ENCODE results near the gene EEF1AKMT3. TPM values are rescaled to one million over a fixed set of nuclear protein-coding genes. Genes with fewer than 3 reads are reported as not detected.

Gene EEF1AKMT3
- total and polyA plus RNA-seq, 4 donors = 1.5 to 6.4 (median 2.1) TPM

- H3K4me1 ChIP-seq (ENCODE audit: control insufficient read depth in 4 of 4, insufficient read depth in 4 of 4, low read length in 3 of 4) = peaks cover 0 to 24% (median 15%) of the 10 kb centered on the region in 4 donors
- H3K9me3 ChIP-seq (ENCODE audit: control insufficient read depth in 4 of 4, low read length in 3 of 4) = no peaks in the 10 kb centered on the region
- H3K9ac ChIP-seq (ENCODE audit: low read depth in 1 of 2, low read length in 2 of 2) = no peak overlapping the region
- TF ChIP-seq JUND (IDR thresholded peaks at IDR 0.05) (no peak), HNF4G (IDR thresholded peaks at IDR 0.05) (no peak), SP1 (IDR thresholded peaks at IDR 0.05) (no peak), REST (IDR thresholded peaks at IDR 0.05) (peak; percentile 96), RXRA (IDR thresholded peaks at IDR 0.05) (no peak), GABPA (IDR thresholded peaks at IDR 0.05 in 1 of 2, conservative IDR thresholded peaks at IDR 0.05 in 1 of 2) (no peak), RAD21 (IDR thresholded peaks at IDR 0.05) (no peak)
- no peak overlapping the region for H3K27ac ChIP-seq (ENCODE audit: low read depth in 1 of 2, low read length in 2 of 2)
- H3K4me3 ChIP-seq (ENCODE audit: low read depth in 1 of 3, low read length in 3 of 3) = no peak overlapping the region
- 93% methylated on average over 3 of the region's 3 CpGs for WGBS
- peaks cover 0 to 11% (median 4%) of the 10 kb centered on the region in 4 donors for H3K27me3 ChIP-seq (ENCODE audit: control insufficient read depth in 4 of 4, insufficient read depth in 4 of 4, low read length in 3 of 4)
- H3K36me3 ChIP-seq (ENCODE audit: control insufficient read depth in 4 of 4, insufficient read depth in 3 of 4, low read depth in 1 of 4, low read length in 3 of 4) = peaks cover 0 to 7% (median 0%) of the 10 kb centered on the region in 4 donors
- no peak for DNase-seq (ENCODE audit: low spot score)
Measured at GRCh38 chr12:57760347-57760982, 11.9 kb upstream of the EEF1AKMT3 start.

GRCh38 chr12:57761391-57761998, 10.9 kb upstream of the EEF1AKMT3 start:
- H3K4me3 ChIP-seq (ENCODE audit: low read depth in 1 of 3, low read length in 3 of 3) = no peak overlapping the region
- peaks cover 0 to 7% (median 0%) of the 10 kb centered on the region in 4 donors for H3K36me3 ChIP-seq (ENCODE audit: control insufficient read depth in 4 of 4, insufficient read depth in 3 of 4, low read depth in 1 of 4, low read length in 3 of 4)
- H3K9ac ChIP-seq (ENCODE audit: low read depth in 1 of 2, low read length in 2 of 2) = no peak overlapping the region
- no peak for DNase-seq (ENCODE audit: low spot score)
- H3K4me1 ChIP-seq (ENCODE audit: control insufficient read depth in 4 of 4, insufficient read depth in 4 of 4, low read length in 3 of 4) = peaks cover 3 to 28% (median 19%) of the 10 kb centered on the region in 4 donors
- no peak overlapping the region for H3K27ac ChIP-seq (ENCODE audit: low read depth in 1 of 2, low read length in 2 of 2)
- TF ChIP-seq YY1 (IDR thresholded peaks at IDR 0.05) (no peak), FOXA1 (IDR thresholded peaks at IDR 0.05) (no peak), HNF4A (conservative IDR thresholded peaks at IDR 0.05) (no peak), TAF1 (conservative IDR thresholded peaks at IDR 0.05) (no peak), FOXA2 (IDR thresholded peaks at IDR 0.05) (no peak)
- 94% methylated on average over 4 of the region's 4 CpGs for WGBS
- no peaks in the 10 kb centered on the region for H3K9me3 ChIP-seq (ENCODE audit: control insufficient read depth in 4 of 4, low read length in 3 of 4)
- H3K27me3 ChIP-seq (ENCODE audit: control insufficient read depth in 4 of 4, insufficient read depth in 4 of 4, low read length in 3 of 4) = peaks cover 0 to 11% (median 5%) of the 10 kb centered on the region in 4 donors

- Histone ChIP-seq H3K27ac (ENCODE audit: low read depth in 1 of 2, low read length in 2 of 2) (no peak overlapping the region), H3K36me3 (ENCODE audit: control insufficient read depth in 4 of 4, insufficient read depth in 3 of 4, low read depth in 1 of 4, low read length in 3 of 4) (peaks cover 0 to 7% (median 0%) of the 10 kb centered on the region in 4 donors), H3K4me1 (ENCODE audit: control insufficient read depth in 4 of 4, insufficient read depth in 4 of 4, low read length in 3 of 4) (peaks cover 5 to 30% (median 20%) of the 10 kb centered on the region in 4 donors), H3K27me3 (ENCODE audit: control insufficient read depth in 4 of 4, insufficient read depth in 4 of 4, low read length in 3 of 4) (peaks cover 0 to 13% (median 6%) of the 10 kb centered on the region in 4 donors), H3K4me3 (ENCODE audit: low read depth in 1 of 3, low read length in 3 of 3) (no peak overlapping the region), H3K9me3 (ENCODE audit: control insufficient read depth in 4 of 4, low read length in 3 of 4) (no peaks in the 10 kb centered on the region), H3K9ac (ENCODE audit: low read depth in 1 of 2, low read length in 2 of 2) (no peak overlapping the region)
- no peak for DNase-seq (ENCODE audit: low spot score)
- 94% methylated on average over 2 of the region's 2 CpGs for WGBS
- TF ChIP-seq HNF4G (IDR thresholded peaks at IDR 0.05) = no peak
- no peak for TF ChIP-seq MAX (IDR thresholded peaks at IDR 0.05)
- no peak for TF ChIP-seq NR2F2 (IDR thresholded peaks at IDR 0.05)
- TF ChIP-seq ATF3 (IDR thresholded peaks at IDR 0.05) = no peak
- TF ChIP-seq TAF1 (conservative IDR thresholded peaks at IDR 0.05) = no peak
- no peak for TF ChIP-seq HNF4A (conservative IDR thresholded peaks at IDR 0.05)
- no peak for TF ChIP-seq EGR1 (IDR thresholded peaks at IDR 0.05; ENCODE audit: low read depth in 2 of 2)
- TF ChIP-seq FOXA1 (IDR thresholded peaks at IDR 0.05) = no peak
- no peak for TF ChIP-seq ZBTB33 (IDR thresholded peaks at IDR 0.05)
- no peak for TF ChIP-seq FOXA2 (IDR thresholded peaks at IDR 0.05)
Measured at GRCh38 chr12:57762463-57762862, 10.0 kb upstream of the EEF1AKMT3 start.

Measured in liver (tissue), 9 donors.